ENCODE data around the gene SORCS3. TPM values are rescaled to one million over a fixed set of nuclear protein-coding genes. Genes with fewer than 3 reads are reported as not detected.

Gene SORCS3
- total RNA-seq, 1 donor from 2014 or later: not detected

DNA sequence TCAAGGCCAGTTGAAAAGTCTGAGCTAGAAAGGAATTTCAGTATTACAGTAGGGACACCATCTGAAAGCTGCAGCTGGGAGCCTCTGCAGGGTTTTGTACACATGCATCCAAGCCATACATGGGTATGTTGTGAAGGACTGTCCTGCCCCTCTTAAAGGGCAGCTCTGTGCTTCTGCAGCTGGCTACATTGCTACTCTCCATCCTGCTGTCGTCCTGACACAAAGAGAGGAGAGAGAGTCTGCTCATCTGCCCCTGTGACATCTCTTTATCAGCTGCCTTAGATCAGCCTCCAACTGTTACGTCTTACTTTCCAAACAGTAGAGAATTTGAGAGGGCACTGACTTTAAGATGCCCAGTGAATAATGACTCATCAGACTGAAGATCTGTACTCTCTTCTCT is 602.7 kb downstream of the SORCS3 start:
- no peaks in the 10 kb centered on the region for H3K27me3 Mint-ChIP-seq (ENCODE audit: low read depth)
- TF ChIP-seq, protein P1, sequence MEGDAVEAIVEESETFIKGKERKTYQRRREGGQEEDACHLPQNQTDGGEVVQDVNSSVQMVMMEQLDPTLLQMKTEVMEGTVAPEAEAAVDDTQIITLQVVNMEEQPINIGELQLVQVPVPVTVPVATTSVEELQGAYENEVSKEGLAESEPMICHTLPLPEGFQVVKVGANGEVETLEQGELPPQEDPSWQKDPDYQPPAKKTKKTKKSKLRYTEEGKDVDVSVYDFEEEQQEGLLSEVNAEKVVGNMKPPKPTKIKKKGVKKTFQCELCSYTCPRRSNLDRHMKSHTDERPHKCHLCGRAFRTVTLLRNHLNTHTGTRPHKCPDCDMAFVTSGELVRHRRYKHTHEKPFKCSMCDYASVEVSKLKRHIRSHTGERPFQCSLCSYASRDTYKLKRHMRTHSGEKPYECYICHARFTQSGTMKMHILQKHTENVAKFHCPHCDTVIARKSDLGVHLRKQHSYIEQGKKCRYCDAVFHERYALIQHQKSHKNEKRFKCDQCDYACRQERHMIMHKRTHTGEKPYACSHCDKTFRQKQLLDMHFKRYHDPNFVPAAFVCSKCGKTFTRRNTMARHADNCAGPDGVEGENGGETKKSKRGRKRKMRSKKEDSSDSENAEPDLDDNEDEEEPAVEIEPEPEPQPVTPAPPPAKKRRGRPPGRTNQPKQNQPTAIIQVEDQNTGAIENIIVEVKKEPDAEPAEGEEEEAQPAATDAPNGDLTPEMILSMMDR (IDR thresholded peaks at IDR 0.05): no peak
- peaks cover 4% of the 10 kb centered on the region for H3K9me3 Mint-ChIP-seq (ENCODE audit: low read depth)

GRCh38 chr10:105247831-105248499 is 606.9 kb downstream of the SORCS3 start:
- no peak for DNase-seq (ENCODE audit: low spot score)
- H3K4me3 Mint-ChIP-seq (ENCODE audit: unreplicated experiment): no peak overlapping the region
- H3K36me3 Mint-ChIP-seq (ENCODE audit: low read depth): no peaks in the 10 kb centered on the region
- no peak overlapping the region for H3K27ac Mint-ChIP-seq (ENCODE audit: unreplicated experiment)
- H3K27me3 Mint-ChIP-seq (ENCODE audit: low read depth): no peaks in the 10 kb centered on the region
- no peaks in the 10 kb centered on the region for H3K4me1 Mint-ChIP-seq (ENCODE audit: low read depth)
- TF ChIP-seq, protein P1 (IDR thresholded peaks at IDR 0.05): no peak
- peaks cover 5% of the 10 kb centered on the region for H3K9me3 Mint-ChIP-seq (ENCODE audit: low read depth)

More for the DNA sequence above, 602.7 kb downstream of the SORCS3 start:
- Mint-ChIP-seq H3K4me1 (ENCODE audit: low read depth) (no peaks in the 10 kb centered on the region), H3K4me3 (ENCODE audit: unreplicated experiment) (no peak overlapping the region), H3K36me3 (ENCODE audit: low read depth) (no peaks in the 10 kb centered on the region), H3K27ac (ENCODE audit: unreplicated experiment) (no peak overlapping the region)
- DNase-seq (ENCODE audit: low spot score): no peak

DNA sequence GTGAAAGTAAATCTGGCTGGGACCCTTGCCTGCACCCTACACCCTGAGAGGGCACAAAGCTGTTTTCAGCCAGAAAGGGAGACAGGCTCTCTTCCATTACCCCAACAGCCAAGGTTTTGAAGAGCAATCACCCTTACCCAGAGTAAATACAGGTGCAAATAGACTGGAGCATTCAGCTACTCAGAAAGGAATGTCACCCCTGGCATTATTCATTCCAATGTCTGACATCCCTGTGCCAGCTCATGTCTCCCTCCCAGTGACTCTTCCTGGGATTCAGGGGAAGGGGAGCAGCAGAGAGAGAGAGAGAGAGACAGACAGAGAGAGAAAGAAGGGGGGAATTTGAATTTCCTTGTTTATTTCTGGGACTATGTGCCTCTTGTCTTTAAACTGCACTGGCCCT is 611.8 kb downstream of the SORCS3 start:
- Mint-ChIP-seq H3K27me3 (ENCODE audit: low read depth) (no peaks in the 10 kb centered on the region), H3K27ac (ENCODE audit: unreplicated experiment) (no peak overlapping the region)

GRCh38 chr10:105253515-105254212 is 612.6 kb downstream of the SORCS3 start:
- H3K27me3 Mint-ChIP-seq (ENCODE audit: low read depth): no peaks in the 10 kb centered on the region
- H3K36me3 Mint-ChIP-seq (ENCODE audit: low read depth): no peaks in the 10 kb centered on the region
- no peak overlapping the region for H3K4me3 Mint-ChIP-seq (ENCODE audit: unreplicated experiment)
- TF ChIP-seq, protein P1 (IDR thresholded peaks at IDR 0.05): no peak
- peaks cover 3% of the 10 kb centered on the region for H3K9me3 Mint-ChIP-seq (ENCODE audit: low read depth)
- no peaks in the 10 kb centered on the region for H3K4me1 Mint-ChIP-seq (ENCODE audit: low read depth)
- DNase-seq (ENCODE audit: low spot score): no peak
- no peak overlapping the region for H3K27ac Mint-ChIP-seq (ENCODE audit: unreplicated experiment)

More for the DNA sequence above, 611.8 kb downstream of the SORCS3 start:
- no peak for DNase-seq (ENCODE audit: low spot score)
- H3K36me3 Mint-ChIP-seq (ENCODE audit: low read depth): no peaks in the 10 kb centered on the region
- TF ChIP-seq, protein P1 (IDR thresholded peaks at IDR 0.05): no peak
- H3K4me1 Mint-ChIP-seq (ENCODE audit: low read depth): no peaks in the 10 kb centered on the region
- peaks cover 3% of the 10 kb centered on the region for H3K9me3 Mint-ChIP-seq (ENCODE audit: low read depth)
- H3K4me3 Mint-ChIP-seq (ENCODE audit: unreplicated experiment): no peak overlapping the region

- Mint-ChIP-seq H3K27me3 (ENCODE audit: low read depth) (no peaks in the 10 kb centered on the region), H3K27ac (ENCODE audit: unreplicated experiment) (no peak overlapping the region), H3K4me3 (ENCODE audit: unreplicated experiment) (no peak overlapping the region), H3K36me3 (ENCODE audit: low read depth) (no peaks in the 10 kb centered on the region), H3K9me3 (ENCODE audit: low read depth) (no peaks in the 10 kb centered on the region), H3K4me1 (ENCODE audit: low read depth) (no peaks in the 10 kb centered on the region)
- TF ChIP-seq, protein P1 (IDR thresholded peaks at IDR 0.05): no peak
- no peak for DNase-seq (ENCODE audit: low spot score)
Observed at GRCh38 chr10:105258036-105258673, 617.1 kb downstream of the SORCS3 start.
